Right lobe of liver (tissue), 4 donors: ENCODE data around the gene KCNMA1.

Source experiments
- CTCF ChIP-seq, 4 donors: fragments of 200-600 bp in 3 of 4; fragments of 450-650 bp in 1 of 4; IDR thresholded peaks; one replicate each; pipeline versions ENCODE4 v1.5.1 to v1.8.0; 2016 to 2022; ENCODE audit warnings: antibody characterized with exemption in 4 of 4, mild to moderate bottlenecking in 2 of 4
- POLR2A ChIP-seq: fragments of 450-650 bp; IDR thresholded peaks from one replicate; pipeline ENCODE4 v1.6.1; 2017; ENCODE audit warnings: antibody characterized with exemption, mild to moderate bottlenecking
- donor health status: DM: no; HTN: no; CAD: no.
- donor health status: DM: no; HTN: no; CAD: no.
- donor health status: DM: no; HTN: yes; CAD: no.

- TF ChIP-seq CTCF (IDR thresholded peaks at IDR 0.05) (no peak), POLR2A (no peak)
These were observed 26.4 kb upstream of the KCNMA1 start for GRCh38 chr10:77664008-77664407.
